GM12872 (cell line): ENCODE measurements around the gene ALG6.

Experiments used
- CTCF ChIP-seq: IDR thresholded peaks from 3 replicates; pipeline ENCODE4 v1.5.1; 2011; ENCODE audit warnings: low read depth, mild to moderate bottlenecking, low read length, moderate library complexity; ENCODE audit not compliant: insufficient read depth

The ALG6 gene

GRCh38 chr1:63429281-63429680 lies 61.9 kb downstream of the ALG6 start:
- no peak for TF ChIP-seq CTCF

GRCh38 chr1:63435161-63435560 lies 67.7 kb downstream of the ALG6 start:
- TF ChIP-seq CTCF: no peak

- TF ChIP-seq CTCF: no peak
Measured at GRCh38 chr1:63442141-63442475, 74.7 kb downstream of the ALG6 start.

GRCh38 chr1:63448731-63449246 lies 81.4 kb downstream of the ALG6 start:
- TF ChIP-seq CTCF: no peak

GRCh38 chr1:63450416-63450815 lies 83.0 kb downstream of the ALG6 start:
- no peak for TF ChIP-seq CTCF

GRCh38 chr1:63453232-63453631 lies 85.8 kb downstream of the ALG6 start:
- no peak for TF ChIP-seq CTCF

GRCh38 chr1:63454269-63454668 lies 86.8 kb downstream of the ALG6 start:
- no peak for TF ChIP-seq CTCF

- TF ChIP-seq CTCF: no peak
Measured at GRCh38 chr1:63458750-63459149, 91.3 kb downstream of the ALG6 start.
